OCI-LY7 (cell line): ENCODE measurements around the gene CLCA4.

Experiments
- EZH2phosphoT487 ChIP-seq: fragments of 200-600 bp; sonication (generic); IDR thresholded peaks from 2 replicates; pipeline ENCODE4 v1.6.1; 2018; ENCODE audit warnings: low read depth, borderline replicate concordance, mild to moderate bottlenecking, mixed run types, antibody characterized with exemption, low read length, moderate library complexity, mixed read lengths
- TF ChIP-seq, protein P1 (sequence below): fragments of 200-600 bp; sonication (generic); conservative IDR thresholded peaks from 2 replicates; pipeline ENCODE4 v1.5.1; 2014; ENCODE audit warnings: mild to moderate bottlenecking, antibody characterized with exemption, low read length, moderate library complexity, mixed read lengths

DNA sequence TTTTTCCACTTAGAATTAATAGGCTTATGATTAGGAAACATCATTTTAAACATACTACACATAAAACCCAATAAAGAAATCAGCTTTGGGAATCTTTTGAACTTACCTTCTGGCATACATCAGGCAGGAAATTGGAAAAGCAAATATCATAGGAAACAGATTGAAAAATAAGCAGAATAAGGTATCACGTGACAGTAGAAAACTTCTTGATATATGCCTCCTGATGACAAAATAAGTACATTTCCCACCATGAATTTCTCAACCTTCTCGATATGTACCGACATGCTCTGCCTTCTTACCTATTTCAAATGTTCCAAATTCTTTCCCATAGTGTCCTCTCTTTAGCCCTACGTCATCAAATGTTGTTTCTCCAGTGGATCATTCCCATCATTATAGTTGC lies 72.4 kb downstream of the CLCA4 start:
- no peak for TF ChIP-seq EZH2phosphoT487
- TF ChIP-seq, protein P1, sequence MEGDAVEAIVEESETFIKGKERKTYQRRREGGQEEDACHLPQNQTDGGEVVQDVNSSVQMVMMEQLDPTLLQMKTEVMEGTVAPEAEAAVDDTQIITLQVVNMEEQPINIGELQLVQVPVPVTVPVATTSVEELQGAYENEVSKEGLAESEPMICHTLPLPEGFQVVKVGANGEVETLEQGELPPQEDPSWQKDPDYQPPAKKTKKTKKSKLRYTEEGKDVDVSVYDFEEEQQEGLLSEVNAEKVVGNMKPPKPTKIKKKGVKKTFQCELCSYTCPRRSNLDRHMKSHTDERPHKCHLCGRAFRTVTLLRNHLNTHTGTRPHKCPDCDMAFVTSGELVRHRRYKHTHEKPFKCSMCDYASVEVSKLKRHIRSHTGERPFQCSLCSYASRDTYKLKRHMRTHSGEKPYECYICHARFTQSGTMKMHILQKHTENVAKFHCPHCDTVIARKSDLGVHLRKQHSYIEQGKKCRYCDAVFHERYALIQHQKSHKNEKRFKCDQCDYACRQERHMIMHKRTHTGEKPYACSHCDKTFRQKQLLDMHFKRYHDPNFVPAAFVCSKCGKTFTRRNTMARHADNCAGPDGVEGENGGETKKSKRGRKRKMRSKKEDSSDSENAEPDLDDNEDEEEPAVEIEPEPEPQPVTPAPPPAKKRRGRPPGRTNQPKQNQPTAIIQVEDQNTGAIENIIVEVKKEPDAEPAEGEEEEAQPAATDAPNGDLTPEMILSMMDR, result no peak
